Natural killer cell (primary cell): ENCODE measurements around the gene DNAJB9. TPM values are rescaled to one million over a fixed set of nuclear protein-coding genes. Genes with fewer than 3 reads are reported as not detected.

ENCODE experiments used
- ATAC-seq, 3 donors: fragments of 150-1000 bp in 2 of 3; fragments of 200-7000 bp in 1 of 3; cut with Tn5 transposase; 1 replicate in 1 of 3; 2 replicates in 2 of 3; pipeline ENCODE4 v1.10.0; 2021; ENCODE audit warnings: mild to moderate bottlenecking in 2 of 3, moderate library complexity in 2 of 3
- DNase-seq, 2 donors: peaks; one replicate each; pipeline versions ENCODE4 v3.0.0 to v3.0.0-alpha.2; 2013 to 2021; ENCODE audit warnings: mixed read lengths in 1 of 2
- H3K27ac ChIP-seq: one replicate; pipeline ENCODE4 v1.5.1; 2013; ENCODE audit warnings: mild to moderate bottlenecking, low read length
- H3K27me3 ChIP-seq: one replicate; pipeline ENCODE4 v1.6.1; 2013; ENCODE audit warnings: low read length; ENCODE audit not compliant: control insufficient read depth, insufficient read depth
- H3K36me3 ChIP-seq: one replicate; pipeline ENCODE4 v1.6.1; 2013; ENCODE audit warnings: low read length; ENCODE audit not compliant: control insufficient read depth, insufficient read depth
- H3K4me1 ChIP-seq: one replicate; pipeline ENCODE4 v1.6.1; 2013; ENCODE audit warnings: low read length; ENCODE audit not compliant: control insufficient read depth, insufficient read depth
- H3K4me3 ChIP-seq: one replicate; pipeline ENCODE4 v1.5.1; 2013; ENCODE audit warnings: low read length
- H3K9me3 ChIP-seq: one replicate; pipeline ENCODE4 v1.6.1; 2013; ENCODE audit warnings: low read length; ENCODE audit not compliant: control insufficient read depth, insufficient read depth
- H3K27ac Mint-ChIP-seq, 2 donors: one replicate each; pipeline ENCODE4 v1.8.0; 2022; ENCODE audit warnings: mild to moderate bottlenecking in 2 of 2, mixed read lengths in 2 of 2, moderate library complexity in 1 of 2
- H3K27me3 Mint-ChIP-seq, 2 donors: one replicate each; pipeline ENCODE4 v1.8.0; 2022; ENCODE audit warnings: low read depth in 2 of 2, mixed read lengths in 2 of 2
- H3K36me3 Mint-ChIP-seq: one replicate; pipeline ENCODE4 v1.8.0; 2022; ENCODE audit warnings: mixed read lengths
- H3K4me1 Mint-ChIP-seq, 2 donors: one replicate each; pipeline ENCODE4 v1.8.0; 2022; ENCODE audit warnings: mixed read lengths in 2 of 2
- H3K4me3 Mint-ChIP-seq: one replicate; pipeline ENCODE4 v1.8.0; 2022; ENCODE audit warnings: mild to moderate bottlenecking, moderate library complexity, mixed read lengths
- H3K9me3 Mint-ChIP-seq, 2 donors: one replicate each; pipeline ENCODE4 v1.8.0; 2022; ENCODE audit warnings: mixed read lengths in 2 of 2
- CTCF ChIP-seq: fragments of 200-600 bp; IDR thresholded peaks from one replicate; pipeline ENCODE4 v1.8.0; 2022; ENCODE audit warnings: antibody characterized with exemption
- WGBS: methylation state at CpG from one replicate; pipeline ENCODE4 v1.1.7; 2013; ENCODE audit warnings: missing lambda C conversion rate; ENCODE audit not compliant: insufficient coverage; 5-methylcytosine and 5-hydroxymethylcytosine counted together
- intact Hi-C: fragments of 100-400 bp; cut with micrococcal nuclease; formaldehyde crosslinking; loops from one replicate; pipeline ENCODE4 v1.14.2; 2022
- total RNA-seq, 4 donors: library from RNA; stranded (reverse); fragments of 120-200 nt in 1 of 4; gene quantifications; one replicate each; pipeline versions ENCODE4 v1.2.3 to v1.2.4, GENCODE V29; 2013 to 2022

The DNAJB9 gene
- total RNA-seq, 3 donors from 2014 or later (not counting 1 experiment from before 2014, with no cell fraction given): 33.9 to 44.5 (median 43.1) TPM

- WGBS: 92% methylated on average over 6 of the region's 6 CpGs
- H3K27ac Mint-ChIP-seq: no peak overlapping the region
- Histone ChIP-seq H3K9me3 (no peaks in the 10 kb centered on the region), H3K27me3 (no peaks in the 10 kb centered on the region), H3K36me3 (no peaks in the 10 kb centered on the region), H3K4me3 (no peak overlapping the region), H3K27ac (no peak overlapping the region), H3K4me1 (no peaks in the 10 kb centered on the region)
- no peaks in the 10 kb centered on the region for H3K36me3 Mint-ChIP-seq
- intact Hi-C loops: no loop called here
- DNase-seq (no peak), ATAC-seq (no peak)
- no peak for TF ChIP-seq CTCF
- H3K9me3 Mint-ChIP-seq: no peaks in the 10 kb centered on the region
- H3K27me3 Mint-ChIP-seq: peaks cover 12 to 28% of the 10 kb centered on the region in 2 donors
- no peak overlapping the region for H3K4me3 Mint-ChIP-seq
- no peaks in the 10 kb centered on the region for H3K4me1 Mint-ChIP-seq
Measured at GRCh38 chr7:108598914-108599580, 29.4 kb downstream of the DNAJB9 start.

DNA sequence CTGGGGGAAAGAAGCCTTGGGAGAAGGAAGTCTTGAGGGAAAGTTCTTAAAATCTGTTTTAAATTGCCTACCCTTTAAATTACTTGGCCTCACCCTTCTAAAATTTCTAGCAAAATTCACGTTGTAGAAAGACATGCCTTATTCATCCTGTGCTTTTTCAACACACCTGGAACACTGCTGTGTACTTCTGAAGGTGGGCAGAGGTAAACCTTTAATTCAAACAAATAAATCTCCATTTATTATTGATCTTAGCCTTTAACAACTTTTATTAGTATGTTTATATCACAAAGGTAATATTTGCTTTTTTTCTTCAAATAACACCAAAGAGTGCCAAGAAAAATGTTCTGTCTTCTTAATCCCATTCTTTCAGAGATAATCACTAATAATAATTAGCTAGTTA, 30.7 kb downstream of the DNAJB9 start:
- Mint-ChIP-seq H3K4me1 (no peaks in the 10 kb centered on the region), H3K27ac (no peak overlapping the region), H3K36me3 (no peaks in the 10 kb centered on the region), H3K9me3 (no peaks in the 10 kb centered on the region), H3K27me3 (peaks cover 12 to 28% of the 10 kb centered on the region in 2 donors), H3K4me3 (no peak overlapping the region)
- no peaks in the 10 kb centered on the region for H3K9me3 ChIP-seq
- no peak overlapping the region for H3K4me3 ChIP-seq
- no peak for ATAC-seq
- intact Hi-C loops: no loop called here
- H3K27ac ChIP-seq: no peak overlapping the region
- WGBS: 88% methylated on average over 1 of the region's 1 CpG
- no peaks in the 10 kb centered on the region for H3K36me3 ChIP-seq
- DNase-seq: no peak
- TF ChIP-seq CTCF: no peak
- H3K27me3 ChIP-seq: no peaks in the 10 kb centered on the region
- no peaks in the 10 kb centered on the region for H3K4me1 ChIP-seq

DNA sequence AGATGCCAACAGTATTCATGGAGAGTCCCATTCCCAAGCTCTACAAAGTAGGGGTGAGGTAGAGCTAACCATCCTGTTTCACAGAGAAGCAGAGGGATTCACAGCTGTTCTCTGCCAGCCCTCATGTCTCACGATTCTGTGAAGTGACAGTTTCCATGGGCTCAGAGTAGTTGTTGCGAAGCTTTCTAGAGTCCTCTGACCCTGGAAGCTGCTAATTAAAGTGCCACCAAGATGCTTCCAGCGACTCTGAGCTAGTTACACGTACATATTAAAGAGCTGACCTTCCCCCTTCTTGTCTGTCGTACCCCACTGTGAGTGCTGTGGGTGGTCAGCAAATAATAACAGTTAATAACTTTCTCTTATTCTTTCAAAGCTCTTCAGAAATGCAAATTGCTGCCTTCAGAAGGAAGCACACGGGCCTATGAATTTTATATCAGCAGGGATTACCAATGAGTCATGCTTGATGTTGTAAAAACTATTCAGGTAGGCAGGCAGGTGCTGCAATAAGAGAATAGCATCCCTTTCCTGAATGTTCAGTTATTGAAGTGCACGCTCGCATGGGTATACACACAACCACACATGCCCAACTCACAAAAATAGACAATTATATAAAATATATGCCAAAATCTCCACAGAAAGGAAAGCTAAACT, 34.1 kb downstream of the DNAJB9 start:
- Mint-ChIP-seq H3K27me3 (peaks cover 9 to 14% of the 10 kb centered on the region in 2 donors), H3K4me1 (no peaks in the 10 kb centered on the region), H3K4me3 (no peak overlapping the region), H3K36me3 (no peaks in the 10 kb centered on the region), H3K27ac (no peak overlapping the region), H3K9me3 (no peaks in the 10 kb centered on the region)
- Histone ChIP-seq H3K4me3 (no peak overlapping the region), H3K27ac (no peak overlapping the region), H3K9me3 (no peaks in the 10 kb centered on the region), H3K27me3 (no peaks in the 10 kb centered on the region), H3K36me3 (no peaks in the 10 kb centered on the region), H3K4me1 (no peaks in the 10 kb centered on the region)
- TF ChIP-seq CTCF: no peak
- ATAC-seq: no peak
- DNase-seq: no peak
- intact Hi-C loops: no loop called here
- 77% methylated on average over 8 of the region's 8 CpGs for WGBS
